ENCODE results near the gene COTL1. TPM values are rescaled to one million over a fixed set of nuclear protein-coding genes. Genes with fewer than 3 reads are reported as not detected.

Gene COTL1
- polyA plus RNA-seq, 1 of the 3 experiments (the other 2 are of a cell fraction), result 91.6 TPM

DNA sequence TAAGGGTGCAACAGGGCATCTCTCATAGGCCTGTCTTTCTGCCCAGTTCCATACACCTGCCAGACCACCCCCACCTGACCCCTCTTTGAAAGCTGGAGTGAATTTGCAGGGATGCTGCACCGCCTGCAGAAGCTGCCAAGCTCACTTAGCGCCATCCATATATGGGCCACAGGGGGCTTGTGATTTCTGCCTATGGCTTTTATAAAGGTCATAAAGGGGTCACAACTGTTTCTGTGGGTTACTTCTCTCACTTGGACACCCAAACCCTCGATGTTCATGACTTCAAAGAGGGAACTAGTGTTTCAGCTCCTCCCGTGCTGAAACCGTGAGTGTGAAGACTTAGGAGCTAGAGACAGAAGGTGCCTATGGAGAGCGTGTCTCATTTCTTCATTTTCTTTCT is 89.6 kb downstream of the COTL1 start:
- Histone ChIP-seq H3K4me2 (no peak overlapping the region), H3K4me1 (ENCODE audit: control insufficient read depth in 1 of 2, insufficient read depth in 2 of 2, low read depth in 1 of 2, low read length in 1 of 2) (peaks cover 3 to 16% of the 10 kb centered on the region in 2 experiments; a peak in 3 of 4 replicates), H3K4me3 (ENCODE audit: low read depth in 2 of 2, low read length in 1 of 2) (no peak overlapping the region), H3K27me3 (ENCODE audit: insufficient read depth) (no peaks in the 10 kb centered on the region), H2AFZ (ENCODE audit: low read depth) (no peak overlapping the region), H3K9me3 (no peaks in the 10 kb centered on the region), H3F3A (replicated peaks; ENCODE audit: insufficient read depth) (peaks cover 21% of the 10 kb centered on the region), H3K79me2 (ENCODE audit: insufficient read depth) (no peaks in the 10 kb centered on the region), H3K27ac (ENCODE audit: low read depth in 2 of 2, low read length in 1 of 2) (no peak overlapping the region), H3K36me3 (replicated peaks in 1 of 2; ENCODE audit: control insufficient read depth in 1 of 2, insufficient read depth in 2 of 2, low read length in 1 of 2) (no peaks in the 10 kb centered on the region), H3K9ac (no peak overlapping the region), H4K20me1 (ENCODE audit: insufficient read depth) (no peaks in the 10 kb centered on the region), H3K9me2 (no peaks in the 10 kb centered on the region)
- WGBS (ENCODE audit: low lambda C conversion rate), result 87% methylated on average over 6 of the region's 6 CpGs
- ChIA-PET POLR2A (no interaction called here), CTCF (interaction anchor here (0.6 to 5.2 kb wide), 8 partner anchors 9 to 198 kb away, joined by 3 to 27 read pairs (median 4); no protein-coding TSS in a partner anchor)
- TF ChIP-seq RFX5 (IDR thresholded peaks at IDR 0.05; ENCODE audit: low read length) (no peak), NRF1 (IDR thresholded peaks at IDR 0.05; ENCODE audit: low read depth, low read length) (no peak), TCF12 (IDR thresholded peaks at IDR 0.05) (no peak), MEF2A (IDR thresholded peaks at IDR 0.05; ENCODE audit: borderline replicate concordance, low read depth) (no peak), EP300 (IDR thresholded peaks at IDR 0.05; ENCODE audit: borderline replicate concordance in 1 of 2, low read depth in 1 of 2, low read length in 1 of 2) (no peak), FOXM1 (IDR thresholded peaks at IDR 0.05; ENCODE audit: low read depth) (no peak)
- TF ChIP-seq, protein P1, sequence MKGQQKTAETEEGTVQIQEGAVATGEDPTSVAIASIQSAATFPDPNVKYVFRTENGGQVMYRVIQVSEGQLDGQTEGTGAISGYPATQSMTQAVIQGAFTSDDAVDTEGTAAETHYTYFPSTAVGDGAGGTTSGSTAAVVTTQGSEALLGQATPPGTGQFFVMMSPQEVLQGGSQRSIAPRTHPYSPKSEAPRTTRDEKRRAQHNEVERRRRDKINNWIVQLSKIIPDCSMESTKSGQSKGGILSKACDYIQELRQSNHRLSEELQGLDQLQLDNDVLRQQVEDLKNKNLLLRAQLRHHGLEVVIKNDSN (IDR thresholded peaks at IDR 0.05; ENCODE audit: borderline replicate concordance, low read depth), result no peak
- TF ChIP-seq, protein P2, sequence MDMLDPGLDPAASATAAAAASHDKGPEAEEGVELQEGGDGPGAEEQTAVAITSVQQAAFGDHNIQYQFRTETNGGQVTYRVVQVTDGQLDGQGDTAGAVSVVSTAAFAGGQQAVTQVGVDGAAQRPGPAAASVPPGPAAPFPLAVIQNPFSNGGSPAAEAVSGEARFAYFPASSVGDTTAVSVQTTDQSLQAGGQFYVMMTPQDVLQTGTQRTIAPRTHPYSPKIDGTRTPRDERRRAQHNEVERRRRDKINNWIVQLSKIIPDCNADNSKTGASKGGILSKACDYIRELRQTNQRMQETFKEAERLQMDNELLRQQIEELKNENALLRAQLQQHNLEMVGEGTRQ (IDR thresholded peaks at IDR 0.05; ENCODE audit: borderline replicate concordance, low read depth, low read length), result no peak
- no peak for DNase-seq

DNA sequence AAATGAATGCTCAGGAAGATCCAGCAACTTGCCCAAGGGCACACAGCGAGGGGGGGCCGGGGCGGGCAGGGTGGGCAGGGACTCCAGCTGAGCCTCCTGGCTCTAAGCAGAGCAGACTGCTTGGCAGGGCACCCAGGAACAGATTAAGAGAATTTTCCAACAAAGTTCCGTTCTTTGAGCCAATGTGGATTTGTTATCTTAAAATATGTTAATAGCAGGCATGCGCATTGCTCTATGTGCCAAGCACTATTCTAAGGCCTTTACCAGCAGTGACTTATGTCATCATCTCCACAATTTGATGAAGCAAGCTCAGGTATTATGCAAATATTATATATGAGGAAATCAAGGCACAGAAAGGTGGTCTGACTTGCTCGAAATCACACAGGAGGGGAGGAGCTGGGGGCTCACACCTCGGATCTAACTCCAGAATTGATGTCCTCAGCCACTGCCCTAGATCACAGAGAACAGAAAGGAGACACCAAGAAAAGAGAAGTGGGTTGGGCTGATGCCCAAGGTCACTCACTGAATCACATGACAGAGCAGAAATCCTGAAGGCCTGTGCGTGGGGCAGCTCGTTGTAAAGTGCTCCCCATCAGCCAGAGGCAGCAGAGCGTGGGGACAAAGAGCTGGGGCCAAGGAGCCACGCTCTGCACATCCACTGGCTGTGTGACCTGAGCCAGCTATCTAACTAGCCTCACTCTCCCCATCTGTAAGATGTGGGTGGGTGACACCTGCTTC is 90.2 kb downstream of the COTL1 start:
- no peaks in the 10 kb centered on the region for H4K20me1 ChIP-seq (ENCODE audit: insufficient read depth)
- no peaks in the 10 kb centered on the region for H3K9me3 ChIP-seq
- no peaks in the 10 kb centered on the region for H3K79me2 ChIP-seq (ENCODE audit: insufficient read depth)
- WGBS (ENCODE audit: low lambda C conversion rate), result 66% methylated on average over 8 of the region's 11 CpGs
- no peak overlapping the region for H3K4me2 ChIP-seq
- no peaks in the 10 kb centered on the region for H3K36me3 ChIP-seq (replicated peaks in 1 of 2; ENCODE audit: control insufficient read depth in 1 of 2, insufficient read depth in 2 of 2, low read length in 1 of 2)
- no peak overlapping the region for H3K4me3 ChIP-seq (ENCODE audit: low read depth in 2 of 2, low read length in 1 of 2)
- no peak overlapping the region for H3K9ac ChIP-seq
- no peak overlapping the region for H3K27ac ChIP-seq (ENCODE audit: low read depth in 2 of 2, low read length in 1 of 2)
- H3K27me3 ChIP-seq (ENCODE audit: insufficient read depth), result no peaks in the 10 kb centered on the region
- ChIA-PET POLR2A (no interaction called here), CTCF (interaction anchor here (0.8 to 5.2 kb wide), 8 partner anchors 13 to 211 kb away, joined by 3 to 27 read pairs (median 5); no protein-coding TSS in a partner anchor)
- H3K4me1 ChIP-seq (ENCODE audit: control insufficient read depth in 1 of 2, insufficient read depth in 2 of 2, low read depth in 1 of 2, low read length in 1 of 2), result peaks cover 3 to 10% of the 10 kb centered on the region in 2 experiments; a peak in 3 of 4 replicates
- no peaks in the 10 kb centered on the region for H3K9me2 ChIP-seq
- no peak for DNase-seq
- H3F3A ChIP-seq (replicated peaks; ENCODE audit: insufficient read depth), result peaks cover 14% of the 10 kb centered on the region
- no peak overlapping the region for H2AFZ ChIP-seq (ENCODE audit: low read depth)
- TF ChIP-seq FOXM1 (IDR thresholded peaks at IDR 0.05; ENCODE audit: low read depth), result no peak
- TF ChIP-seq, protein P1 (IDR thresholded peaks at IDR 0.05; ENCODE audit: borderline replicate concordance, low read depth), result no peak
- no peak for TF ChIP-seq SMC3 (IDR thresholded peaks at IDR 0.05; ENCODE audit: low read depth, low read length)
- no peak for TF ChIP-seq EZH2phosphoT487 (IDR thresholded peaks at IDR 0.05; ENCODE audit: borderline replicate concordance, low read depth)
- no peak for TF ChIP-seq ELF1 (IDR thresholded peaks at IDR 0.05)
- no peak for TF ChIP-seq RCOR1 (IDR thresholded peaks at IDR 0.05; ENCODE audit: low read length)
- no peak for TF ChIP-seq CHD2 (IDR thresholded peaks at IDR 0.05; ENCODE audit: low read length, partially characterized antibody)
- TF ChIP-seq SIN3A (IDR thresholded peaks at IDR 0.05; ENCODE audit: borderline replicate concordance, low read depth, low read length), result no peak
- TF ChIP-seq NFIC (IDR thresholded peaks at IDR 0.05; ENCODE audit: borderline replicate concordance), result no peak
- TF ChIP-seq GATA2 (CRISPR knock-in tag; IDR thresholded peaks at IDR 0.05), result no peak
- TF ChIP-seq POLR2AphosphoS5 (IDR thresholded peaks at IDR 0.05; ENCODE audit: low read depth, low read length), result no peak
- no peak for TF ChIP-seq NRF1 (IDR thresholded peaks at IDR 0.05; ENCODE audit: low read depth, low read length)
- no peak for TF ChIP-seq YY1 (IDR thresholded peaks at IDR 0.05; ENCODE audit: low read depth)
- TF ChIP-seq, protein P3, sequence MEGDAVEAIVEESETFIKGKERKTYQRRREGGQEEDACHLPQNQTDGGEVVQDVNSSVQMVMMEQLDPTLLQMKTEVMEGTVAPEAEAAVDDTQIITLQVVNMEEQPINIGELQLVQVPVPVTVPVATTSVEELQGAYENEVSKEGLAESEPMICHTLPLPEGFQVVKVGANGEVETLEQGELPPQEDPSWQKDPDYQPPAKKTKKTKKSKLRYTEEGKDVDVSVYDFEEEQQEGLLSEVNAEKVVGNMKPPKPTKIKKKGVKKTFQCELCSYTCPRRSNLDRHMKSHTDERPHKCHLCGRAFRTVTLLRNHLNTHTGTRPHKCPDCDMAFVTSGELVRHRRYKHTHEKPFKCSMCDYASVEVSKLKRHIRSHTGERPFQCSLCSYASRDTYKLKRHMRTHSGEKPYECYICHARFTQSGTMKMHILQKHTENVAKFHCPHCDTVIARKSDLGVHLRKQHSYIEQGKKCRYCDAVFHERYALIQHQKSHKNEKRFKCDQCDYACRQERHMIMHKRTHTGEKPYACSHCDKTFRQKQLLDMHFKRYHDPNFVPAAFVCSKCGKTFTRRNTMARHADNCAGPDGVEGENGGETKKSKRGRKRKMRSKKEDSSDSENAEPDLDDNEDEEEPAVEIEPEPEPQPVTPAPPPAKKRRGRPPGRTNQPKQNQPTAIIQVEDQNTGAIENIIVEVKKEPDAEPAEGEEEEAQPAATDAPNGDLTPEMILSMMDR (IDR thresholded peaks at IDR 0.05), result no peak
- no peak for TF ChIP-seq JUND (IDR thresholded peaks at IDR 0.05)
- TF ChIP-seq, protein P4, sequence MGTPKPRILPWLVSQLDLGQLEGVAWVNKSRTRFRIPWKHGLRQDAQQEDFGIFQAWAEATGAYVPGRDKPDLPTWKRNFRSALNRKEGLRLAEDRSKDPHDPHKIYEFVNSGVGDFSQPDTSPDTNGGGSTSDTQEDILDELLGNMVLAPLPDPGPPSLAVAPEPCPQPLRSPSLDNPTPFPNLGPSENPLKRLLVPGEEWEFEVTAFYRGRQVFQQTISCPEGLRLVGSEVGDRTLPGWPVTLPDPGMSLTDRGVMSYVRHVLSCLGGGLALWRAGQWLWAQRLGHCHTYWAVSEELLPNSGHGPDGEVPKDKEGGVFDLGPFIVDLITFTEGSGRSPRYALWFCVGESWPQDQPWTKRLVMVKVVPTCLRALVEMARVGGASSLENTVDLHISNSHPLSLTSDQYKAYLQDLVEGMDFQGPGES (IDR thresholded peaks at IDR 0.05; ENCODE audit: low read depth, low read length), result no peak
- no peak for TF ChIP-seq TCF12 (IDR thresholded peaks at IDR 0.05)
- no peak for TF ChIP-seq TEAD4 (IDR thresholded peaks at IDR 0.05; ENCODE audit: borderline replicate concordance, insufficient read depth)
- TF ChIP-seq FOSL2 (IDR thresholded peaks at IDR 0.05; ENCODE audit: borderline replicate concordance, low read depth), result no peak

Measured in SK-N-SH (cell line).